Left ventricle myocardium superior (tissue), 1 donor: ENCODE data around the gene MTERF4. TPM values are rescaled to one million over a fixed set of nuclear protein-coding genes. Genes with fewer than 3 reads are reported as not detected.

Source experiments
- total RNA-seq: library from RNA; stranded (reverse); fragmentation: NEBNext Ultra II Directional; extraction: Animal tissue kit (Norgen Biotek cat#: 25700); gene quantifications from one replicate; pipeline ENCODE4 v1.2.1, GENCODE V29; 2021
- donor health status: DM: no; HTN: yes; CAD: no; lungs with severe emphysema.

MTERF4 gene
- total RNA-seq, 1 donor from 2014 or later: 25.8 TPM

Other genes with a start within 250 kb of the MTERF4 start
- 0.12 TPM for gene AGXT, start 233.5 kb downstream of the MTERF4 start, total RNA-seq
- gene MAB21L4, start 206.1 kb downstream of the MTERF4 start, total RNA-seq: not detected
- gene CROCC2, start 196.0 kb downstream of the MTERF4 start, total RNA-seq: not detected
- gene SNED1, start 103.7 kb downstream of the MTERF4 start, total RNA-seq: 7.4 TPM
- 3.4 TPM for gene PASK, start 47.2 kb upstream of the MTERF4 start, total RNA-seq
- gene PPP1R7, start 48.2 kb upstream of the MTERF4 start, total RNA-seq: 70.3 TPM
- gene ANO7, start 86.4 kb upstream of the MTERF4 start, total RNA-seq: 1.1 TPM
- gene HDLBP, start 213.4 kb upstream of the MTERF4 start, total RNA-seq: 420 TPM
- gene SEPTIN2, start 213.6 kb upstream of the MTERF4 start, total RNA-seq: 139 TPM